Nephron (organoid): ENCODE data around the gene STRBP.
"Not testable (repeated sequence)": the region's sequence is repeated elsewhere in the genome, so short reads cannot be mapped to it uniquely, and the experiment has no call there.

Source experiments
- H3K27ac Mint-ChIP-seq, 3 experiments: 2 replicates each; pipeline ENCODE4 v1.8.0; 2020; ENCODE audit warnings: mixed read lengths in 3 of 3, mild to moderate bottlenecking in 2 of 3, moderate library complexity in 1 of 3
- H3K27me3 Mint-ChIP-seq: 2 replicates; pipeline ENCODE4 v1.8.0; 2021; ENCODE audit warnings: low read depth, mild to moderate bottlenecking, moderate library complexity, mixed read lengths
- H3K36me3 Mint-ChIP-seq: 2 replicates; pipeline ENCODE4 v1.8.0; 2020; ENCODE audit warnings: low read depth, mixed read lengths
- H3K4me1 Mint-ChIP-seq: 2 replicates; pipeline ENCODE4 v1.8.0; 2020; ENCODE audit warnings: mixed read lengths
- H3K4me3 Mint-ChIP-seq, 3 experiments: 2 replicates each; pipeline ENCODE4 v1.8.0; 2020; ENCODE audit warnings: mild to moderate bottlenecking in 3 of 3, mixed read lengths in 3 of 3, moderate library complexity in 2 of 3
- H3K9me3 Mint-ChIP-seq: 2 replicates; pipeline ENCODE4 v1.8.0; 2020; ENCODE audit warnings: mixed read lengths
- TF ChIP-seq, protein P1 (sequence below), 3 experiments: fragments of 200-600 bp; sonication (generic); IDR thresholded peaks; one replicate each; pipeline ENCODE4 v1.5.0; 2021; ENCODE audit warnings: antibody characterized with exemption in 3 of 3; ENCODE audit not compliant: unreplicated experiment in 3 of 3

Gene STRBP

DNA sequence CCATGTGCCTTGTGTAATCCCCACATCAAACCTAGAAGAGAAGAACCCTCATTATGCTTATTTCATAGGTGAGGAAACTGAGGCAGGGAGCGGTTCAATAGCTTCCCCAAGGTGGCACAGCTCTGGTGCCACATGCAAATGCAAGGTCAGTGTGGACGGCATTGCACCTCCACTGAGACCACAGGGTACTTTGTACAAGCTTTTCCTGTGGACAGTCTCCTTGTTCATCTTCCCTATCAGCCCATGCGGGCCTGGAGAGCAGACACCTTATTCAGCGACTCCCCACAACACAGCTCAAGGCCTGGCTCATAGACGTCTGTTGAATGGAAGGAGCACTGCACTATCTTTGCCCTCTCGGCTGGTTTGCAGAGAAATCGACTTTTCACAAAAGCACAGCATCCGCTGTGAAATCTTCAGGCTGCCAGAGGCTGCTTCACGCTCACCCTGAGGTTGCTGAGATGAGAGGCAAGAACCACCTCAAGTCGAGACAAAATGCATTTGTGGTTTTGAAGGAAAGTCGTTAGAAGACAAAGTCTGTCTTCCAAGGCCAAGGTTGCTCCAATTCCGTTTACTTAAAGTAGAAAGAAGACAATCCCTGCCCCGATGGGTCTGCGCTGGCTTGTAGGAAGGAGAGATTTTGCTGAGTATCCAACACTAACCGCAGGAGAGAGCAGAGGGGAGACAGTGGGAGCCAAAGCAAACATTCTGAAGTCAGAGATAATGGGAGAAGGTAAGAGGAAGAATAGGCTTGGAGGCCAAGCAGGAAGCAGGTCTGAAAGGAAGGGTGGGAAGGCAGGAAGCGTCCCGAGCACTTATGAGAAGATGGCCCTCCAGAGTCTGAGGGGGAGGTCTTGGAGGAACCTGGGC lies 34.2 kb upstream of the STRBP start:
- TF ChIP-seq, protein P1, sequence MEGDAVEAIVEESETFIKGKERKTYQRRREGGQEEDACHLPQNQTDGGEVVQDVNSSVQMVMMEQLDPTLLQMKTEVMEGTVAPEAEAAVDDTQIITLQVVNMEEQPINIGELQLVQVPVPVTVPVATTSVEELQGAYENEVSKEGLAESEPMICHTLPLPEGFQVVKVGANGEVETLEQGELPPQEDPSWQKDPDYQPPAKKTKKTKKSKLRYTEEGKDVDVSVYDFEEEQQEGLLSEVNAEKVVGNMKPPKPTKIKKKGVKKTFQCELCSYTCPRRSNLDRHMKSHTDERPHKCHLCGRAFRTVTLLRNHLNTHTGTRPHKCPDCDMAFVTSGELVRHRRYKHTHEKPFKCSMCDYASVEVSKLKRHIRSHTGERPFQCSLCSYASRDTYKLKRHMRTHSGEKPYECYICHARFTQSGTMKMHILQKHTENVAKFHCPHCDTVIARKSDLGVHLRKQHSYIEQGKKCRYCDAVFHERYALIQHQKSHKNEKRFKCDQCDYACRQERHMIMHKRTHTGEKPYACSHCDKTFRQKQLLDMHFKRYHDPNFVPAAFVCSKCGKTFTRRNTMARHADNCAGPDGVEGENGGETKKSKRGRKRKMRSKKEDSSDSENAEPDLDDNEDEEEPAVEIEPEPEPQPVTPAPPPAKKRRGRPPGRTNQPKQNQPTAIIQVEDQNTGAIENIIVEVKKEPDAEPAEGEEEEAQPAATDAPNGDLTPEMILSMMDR (IDR thresholded peaks at IDR 0.05; ENCODE audit: unreplicated experiment in 3 of 3): no peak
- H3K4me3 Mint-ChIP-seq: no peak overlapping the region
- no peaks in the 10 kb centered on the region for H3K36me3 Mint-ChIP-seq
- H3K4me1 Mint-ChIP-seq: peaks cover 18% of the 10 kb centered on the region
- H3K27ac Mint-ChIP-seq: peak overlapping the region in 2 of 3 experiments; percentile 4 to 21
- H3K27me3 Mint-ChIP-seq: no peaks in the 10 kb centered on the region
- H3K9me3 Mint-ChIP-seq: no peaks in the 10 kb centered on the region

DNA sequence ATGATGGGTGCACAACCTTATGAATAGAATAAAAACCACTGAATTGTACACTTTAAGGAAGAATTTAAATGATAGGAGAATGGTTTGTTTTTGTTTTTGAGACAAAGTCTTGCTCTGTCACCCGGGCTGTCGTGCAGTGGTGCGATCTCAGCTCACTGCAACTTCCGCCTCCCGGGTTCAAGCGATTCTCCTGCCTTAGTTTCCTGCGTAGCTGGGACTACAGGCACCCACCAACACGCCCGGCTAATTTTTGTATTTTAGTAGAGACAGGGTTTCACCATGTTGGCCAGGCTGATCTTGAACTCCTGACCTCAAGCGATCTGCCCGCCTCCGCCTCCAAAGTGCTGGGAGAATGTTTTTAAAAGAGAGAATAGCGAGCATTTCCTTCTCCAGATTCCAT lies 33.5 kb upstream of the STRBP start:
- not testable (repeated sequence) for H3K27me3 Mint-ChIP-seq

GRCh38 chr9:123300554-123300953 lies 32.2 kb upstream of the STRBP start:
- H3K4me1 Mint-ChIP-seq: peaks cover 12% of the 10 kb centered on the region
- H3K27ac Mint-ChIP-seq: no peak overlapping the region
- no peaks in the 10 kb centered on the region for H3K27me3 Mint-ChIP-seq
- no peak overlapping the region for H3K4me3 Mint-ChIP-seq
- no peaks in the 10 kb centered on the region for H3K9me3 Mint-ChIP-seq
- TF ChIP-seq, protein P1 (IDR thresholded peaks at IDR 0.05; ENCODE audit: unreplicated experiment in 3 of 3): no peak
- H3K36me3 Mint-ChIP-seq: no peaks in the 10 kb centered on the region

More for the DNA sequence above, 33.5 kb upstream of the STRBP start:
- H3K36me3 Mint-ChIP-seq, H3K4me3 Mint-ChIP-seq, H3K9me3 Mint-ChIP-seq, H3K27ac Mint-ChIP-seq: not testable (repeated sequence)
- peaks cover 12% of the 10 kb centered on the region for H3K4me1 Mint-ChIP-seq

DNA sequence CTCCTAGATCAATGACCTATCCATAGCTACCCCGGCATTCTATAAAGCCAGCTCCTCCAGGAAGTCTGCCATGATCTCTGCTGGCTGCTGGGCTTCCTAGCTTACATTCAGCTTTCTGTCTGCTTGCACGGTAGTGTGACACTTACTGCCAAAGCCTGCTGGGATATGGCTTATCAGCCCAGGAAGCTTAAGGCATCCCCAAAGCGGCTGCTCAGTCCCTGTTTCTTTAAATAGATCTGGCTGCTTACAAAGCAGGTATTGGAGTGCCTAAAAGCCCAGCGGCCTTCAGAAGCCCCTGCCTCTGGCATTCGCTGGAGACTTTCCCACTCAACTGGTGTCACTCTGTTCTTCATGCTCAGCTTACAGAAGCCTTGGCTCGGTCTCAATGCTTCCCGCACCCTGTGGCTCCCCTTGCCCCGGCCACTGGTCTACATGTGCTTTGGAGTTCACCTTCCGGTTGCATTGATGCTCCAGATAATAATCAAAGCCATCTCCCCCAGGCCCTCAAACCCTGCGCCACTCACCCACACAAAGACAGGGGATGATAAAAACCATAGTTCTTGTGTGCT lies 31.3 kb upstream of the STRBP start:
- H3K4me3 Mint-ChIP-seq: no peak overlapping the region
- no peaks in the 10 kb centered on the region for H3K36me3 Mint-ChIP-seq
- H3K27me3 Mint-ChIP-seq: no peaks in the 10 kb centered on the region
- peaks cover 9% of the 10 kb centered on the region for H3K4me1 Mint-ChIP-seq
- H3K9me3 Mint-ChIP-seq: no peaks in the 10 kb centered on the region
- H3K27ac Mint-ChIP-seq: no peak overlapping the region
- TF ChIP-seq, protein P1 (IDR thresholded peaks at IDR 0.05; ENCODE audit: unreplicated experiment in 3 of 3): no peak

DNA sequence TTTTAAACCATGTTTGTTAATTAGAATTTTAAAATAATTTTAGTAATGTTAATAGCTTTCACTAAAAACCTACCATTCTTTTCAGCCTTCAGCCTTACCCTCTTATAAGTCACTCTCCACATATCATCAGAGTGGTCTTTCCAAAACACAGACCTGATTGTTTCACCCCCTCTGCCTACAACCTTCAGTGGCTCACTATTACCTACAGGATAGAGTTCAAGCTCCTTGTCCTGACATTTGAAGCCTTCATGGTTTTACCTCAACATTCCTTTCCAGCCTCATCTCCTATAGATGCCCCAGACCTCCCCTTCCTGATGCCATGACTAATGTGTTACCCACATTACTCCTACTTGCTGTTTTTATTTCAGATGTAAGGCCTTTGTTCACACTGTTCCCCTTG lies 27.8 kb upstream of the STRBP start:
- no peaks in the 10 kb centered on the region for H3K4me1 Mint-ChIP-seq
- no peak overlapping the region for H3K4me3 Mint-ChIP-seq
- H3K27ac Mint-ChIP-seq: no peak overlapping the region

DNA sequence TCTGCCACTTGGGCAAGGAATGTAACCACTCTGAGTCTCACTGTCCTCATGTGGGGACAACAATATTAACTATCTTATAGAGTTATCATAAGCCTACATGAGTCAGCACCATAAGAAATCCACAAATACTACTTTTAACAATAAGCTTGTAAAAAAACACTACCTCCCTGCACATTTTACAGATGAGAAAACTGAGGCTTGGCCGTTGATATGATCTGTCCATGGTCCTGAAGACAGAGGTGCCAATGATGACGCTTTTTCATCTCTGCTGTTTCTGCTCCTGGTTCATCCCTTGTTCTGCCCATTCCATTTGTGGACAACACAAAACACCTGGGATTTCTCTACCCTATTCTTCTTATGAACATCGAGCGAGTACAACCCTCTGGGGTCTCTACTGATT lies 23.4 kb upstream of the STRBP start:
- H3K4me1 Mint-ChIP-seq: no peaks in the 10 kb centered on the region
- TF ChIP-seq, protein P1 (IDR thresholded peaks at IDR 0.05; ENCODE audit: unreplicated experiment in 3 of 3): no peak
- peaks cover 6% of the 10 kb centered on the region for H3K27me3 Mint-ChIP-seq
- no peaks in the 10 kb centered on the region for H3K9me3 Mint-ChIP-seq
- H3K36me3 Mint-ChIP-seq: no peaks in the 10 kb centered on the region
- H3K27ac Mint-ChIP-seq: no peak overlapping the region
- H3K4me3 Mint-ChIP-seq: no peak overlapping the region

More for the DNA sequence above, 27.8 kb upstream of the STRBP start:
- TF ChIP-seq, protein P1 (IDR thresholded peaks at IDR 0.05; ENCODE audit: unreplicated experiment in 3 of 3): no peak
- Mint-ChIP-seq H3K9me3 (no peaks in the 10 kb centered on the region), H3K27me3 (peaks cover 4% of the 10 kb centered on the region), H3K36me3 (no peaks in the 10 kb centered on the region)
